GM18511 (cell line): ENCODE measurements around the gene GSE1.

Source experiments
- ATAC-seq: cut with Tn5 transposase; IDR thresholded peaks from one replicate; pipeline ENCODE4 v1.9.1; 2021; ENCODE audit warnings: mild to moderate bottlenecking, moderate library complexity; ENCODE audit not compliant: unreplicated experiment

GSE1 gene

DNA sequence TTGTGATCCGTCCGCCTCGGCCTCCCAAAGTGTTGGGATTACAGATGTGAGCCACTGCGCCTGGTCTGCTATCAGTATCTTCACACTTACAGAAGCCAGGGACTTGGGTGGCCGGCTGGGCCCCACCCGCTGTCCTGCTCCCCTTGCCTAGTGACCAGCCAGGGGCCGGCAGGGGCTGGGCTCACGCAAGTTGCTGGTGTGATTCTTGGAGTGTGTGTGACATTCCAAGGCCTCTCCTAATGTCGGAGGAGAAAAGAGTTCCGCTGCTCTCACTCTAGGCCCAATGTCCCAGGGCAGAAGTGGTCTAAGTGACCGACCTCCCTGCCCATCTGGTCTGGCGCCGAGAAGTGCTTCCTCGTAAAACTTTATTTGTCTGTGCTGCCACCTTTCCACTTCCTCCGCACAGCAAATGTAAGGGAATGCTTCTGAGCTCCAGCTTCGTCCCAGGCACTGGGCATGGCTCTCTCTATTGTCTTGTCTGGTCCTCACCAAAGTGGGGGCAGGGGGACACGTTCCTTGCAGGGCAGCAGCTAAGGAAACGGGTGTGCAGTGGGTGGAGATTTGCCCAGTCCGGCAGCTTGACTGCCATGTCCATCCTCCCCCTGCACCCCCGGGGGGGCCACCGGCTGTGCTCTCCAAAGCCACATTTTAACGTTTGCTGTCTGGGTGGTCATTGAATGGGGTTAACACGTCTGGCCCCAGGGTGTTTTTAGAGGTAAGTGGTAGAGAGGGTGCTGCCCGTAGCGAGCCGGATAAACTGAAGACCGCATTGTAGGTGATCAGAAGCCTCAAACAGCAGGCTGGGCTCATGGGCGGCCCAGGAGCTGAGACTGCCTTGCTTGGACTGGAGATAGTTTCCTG, 7.8 kb upstream of the GSE1 start:
- ATAC-seq, result no peak

DNA sequence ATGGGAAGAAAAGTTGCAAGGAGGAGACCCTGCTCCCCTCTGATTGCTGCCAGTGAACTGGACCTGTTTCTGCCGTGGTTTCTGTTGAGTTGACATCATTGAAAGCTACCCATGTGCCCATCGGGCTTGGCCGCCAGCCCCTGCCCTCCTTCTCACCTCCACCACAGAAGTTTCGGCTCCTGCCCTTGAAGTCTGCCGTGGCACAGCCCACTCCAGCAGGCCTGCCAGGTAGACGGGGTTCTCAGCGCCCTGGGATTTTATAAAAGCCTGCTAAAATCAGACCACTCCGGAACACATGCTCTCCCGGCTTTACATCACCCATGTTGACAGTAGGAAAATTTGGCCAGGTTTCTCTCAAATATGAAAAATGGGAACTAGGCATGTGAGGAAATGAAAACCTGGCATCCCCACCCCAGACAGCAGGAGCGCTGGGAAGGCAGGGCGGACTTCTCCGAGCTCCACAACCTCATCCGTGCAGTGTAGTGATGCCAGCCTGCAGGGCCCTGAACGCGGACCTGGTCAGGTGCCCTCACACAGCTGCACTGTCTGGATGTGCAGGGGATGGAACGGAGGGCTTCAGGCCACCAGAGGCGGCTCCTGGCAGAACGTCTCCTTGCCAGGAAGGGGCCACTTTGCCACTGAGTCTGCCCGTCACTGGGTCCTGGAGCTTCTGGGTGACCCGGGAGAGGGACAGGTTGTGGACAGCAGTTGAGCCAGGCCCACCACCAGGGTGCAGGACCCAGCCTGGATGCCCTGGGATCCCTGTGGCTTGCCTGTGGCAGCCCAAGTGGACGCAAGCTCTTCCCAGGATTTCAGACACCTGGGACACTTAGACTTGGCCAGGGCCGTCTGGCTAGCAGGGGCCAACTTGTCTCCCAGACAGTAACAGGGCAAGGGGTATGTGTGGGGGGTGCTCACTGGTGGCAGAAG, 6.9 kb upstream of the GSE1 start:
- ATAC-seq, result no peak

DNA sequence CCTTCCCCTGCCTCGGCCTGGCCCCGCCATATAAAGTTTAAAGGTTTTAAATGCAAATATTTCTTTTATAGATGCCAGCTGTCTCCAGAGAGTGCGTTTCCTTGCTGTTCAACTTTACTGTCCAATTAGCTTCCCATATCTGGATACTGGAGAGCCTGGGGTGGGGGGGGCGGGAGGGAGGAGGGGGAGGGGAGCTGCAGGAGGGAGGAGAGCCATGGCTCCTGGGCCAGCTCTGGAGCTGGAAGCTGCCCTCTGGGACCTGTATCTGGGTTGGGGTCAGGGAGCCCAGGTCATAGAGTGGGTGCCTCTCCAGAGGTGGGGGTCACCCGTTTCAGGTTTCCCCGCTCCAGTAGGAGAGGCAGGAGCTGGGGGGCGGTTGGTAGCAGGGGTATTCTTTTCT, 6.2 kb upstream of the GSE1 start:
- ATAC-seq, result no peak

DNA sequence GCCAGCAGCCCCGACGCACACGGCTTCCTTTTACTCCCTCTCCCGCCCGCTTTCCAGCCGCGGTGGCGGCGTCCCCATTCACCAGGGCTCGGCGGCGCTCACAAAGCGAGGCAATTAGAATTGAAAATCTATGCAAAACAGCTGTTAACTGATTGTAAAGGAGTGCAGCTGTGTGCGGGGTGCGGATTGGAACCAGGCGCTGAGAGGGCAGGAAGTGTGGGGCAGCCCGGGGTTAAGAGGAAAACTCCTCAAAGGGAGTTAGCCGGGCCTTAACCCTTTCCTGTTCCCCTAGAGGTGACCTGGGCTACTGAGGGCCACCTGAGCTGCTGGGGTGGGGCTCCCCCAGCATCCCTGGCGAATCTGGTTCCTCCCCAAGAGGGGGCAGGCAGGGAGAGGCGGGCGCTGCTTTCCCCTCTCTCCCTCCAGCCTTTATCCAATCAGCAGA, 5.8 kb upstream of the GSE1 start:
- ATAC-seq, result no peak

DNA sequence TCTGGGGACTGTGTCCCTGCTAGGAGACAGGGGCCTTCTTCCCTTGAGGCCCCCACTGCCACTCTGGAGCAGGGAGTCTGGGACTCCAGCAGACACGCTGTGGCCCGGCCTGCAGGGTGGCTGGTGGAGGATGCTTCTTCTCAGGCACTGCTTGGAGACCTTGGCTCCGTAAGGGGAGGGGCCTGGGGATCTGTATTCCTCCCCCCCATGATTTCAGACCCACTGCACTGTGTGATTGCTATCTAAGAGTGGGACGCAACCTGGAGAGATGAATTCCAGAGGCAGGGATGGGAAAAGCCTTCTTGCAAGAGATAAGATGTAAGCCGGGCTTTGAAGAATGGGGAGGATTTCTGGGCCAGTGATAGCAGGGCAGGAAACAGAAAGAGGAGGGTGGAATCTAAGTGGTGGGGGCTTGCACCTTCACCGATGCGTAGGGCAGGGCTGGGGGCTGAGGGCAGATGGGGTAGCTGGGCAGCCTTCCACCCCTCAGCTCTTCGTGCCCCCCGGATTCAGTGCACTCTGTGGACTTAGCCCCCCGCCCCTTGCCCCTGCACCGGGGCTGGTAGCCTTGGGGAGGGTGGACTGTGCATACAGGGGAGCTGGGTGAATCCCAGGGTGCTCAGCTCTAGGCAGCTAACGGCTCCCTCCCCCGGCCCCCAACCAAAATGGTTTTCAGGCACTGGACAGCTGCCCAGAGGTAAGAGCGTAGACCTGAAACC, 5.2 kb upstream of the GSE1 start:
- ATAC-seq, result no peak

DNA sequence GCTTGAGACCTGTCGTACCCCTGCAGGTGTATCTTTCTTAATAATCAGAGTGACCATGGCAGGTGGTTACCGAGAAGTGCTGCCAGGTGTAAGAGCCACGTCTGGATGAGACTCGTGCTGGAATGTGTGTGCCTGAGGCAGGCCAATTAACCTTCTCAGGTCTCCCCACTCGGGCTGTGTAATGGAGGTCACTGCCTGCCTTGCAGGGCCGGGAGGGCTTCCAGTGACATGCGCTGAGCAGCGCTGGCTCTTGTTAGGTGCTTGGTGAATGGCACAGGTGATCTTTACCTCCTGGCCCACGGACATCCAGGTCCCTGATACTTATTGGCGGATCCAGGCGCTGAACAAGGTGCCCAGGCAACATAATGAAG, 4.6 kb upstream of the GSE1 start:
- ATAC-seq, result no peak

DNA sequence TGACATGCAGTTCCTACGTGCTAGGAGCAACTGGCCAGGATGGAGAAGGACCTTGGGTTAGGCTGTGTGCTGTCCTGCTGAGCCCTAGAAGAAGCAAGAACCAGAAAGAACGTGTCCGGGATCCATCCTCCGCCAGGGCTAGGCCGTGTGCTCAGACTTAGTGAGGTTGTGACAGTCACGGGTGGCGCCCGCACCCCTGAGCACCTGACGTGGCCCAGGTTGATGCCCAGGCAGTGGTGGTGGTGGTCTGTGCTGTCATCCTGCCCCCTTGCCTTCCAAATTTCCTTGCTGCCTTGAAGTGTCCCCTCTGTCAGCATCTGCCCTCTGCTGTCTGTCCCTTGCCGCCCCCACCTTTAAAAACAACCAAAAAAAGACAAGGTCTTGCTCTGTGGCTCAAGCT, 4.2 kb upstream of the GSE1 start:
- no peak for ATAC-seq

DNA sequence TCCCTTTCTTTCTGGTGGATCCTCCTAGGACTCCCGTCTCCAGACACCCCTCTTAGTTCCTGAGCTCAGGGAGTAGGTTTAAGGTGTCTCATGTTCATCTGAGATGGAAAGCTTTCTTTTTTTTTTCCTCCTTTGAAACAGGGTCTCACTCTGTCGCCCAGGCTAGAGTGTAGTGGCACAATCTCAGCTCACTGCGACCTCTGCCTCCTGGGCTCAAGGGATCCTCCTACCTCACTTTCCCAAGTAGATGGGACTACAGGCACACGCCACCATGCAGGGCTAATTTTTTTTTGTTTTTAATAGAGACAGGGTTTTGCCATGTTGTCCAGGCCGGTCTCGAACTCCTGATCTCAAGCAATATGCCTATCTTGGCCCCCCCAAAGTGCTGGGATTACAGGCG, 3.6 kb upstream of the GSE1 start:
- ATAC-seq, result no peak

DNA sequence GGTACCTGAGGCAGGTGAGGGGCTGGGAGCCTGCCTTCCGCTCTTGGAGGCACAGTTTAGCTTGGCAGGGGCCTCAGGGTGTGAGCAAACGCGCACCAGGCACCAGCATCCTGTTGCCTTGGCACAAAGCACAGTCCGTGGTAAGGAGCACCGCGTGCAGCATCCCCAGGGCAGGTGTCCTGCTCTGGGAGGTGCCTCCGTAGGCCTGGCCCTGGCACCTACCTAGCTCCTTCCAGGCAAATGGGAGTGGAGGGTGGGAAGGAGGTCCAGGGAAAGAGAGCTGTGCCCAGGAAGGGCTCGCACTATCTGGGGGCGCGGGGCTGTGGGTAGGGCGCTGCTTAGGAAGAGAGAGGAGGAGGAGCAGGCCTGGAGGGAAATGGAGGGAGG, 3.1 kb upstream of the GSE1 start:
- no peak for ATAC-seq

DNA sequence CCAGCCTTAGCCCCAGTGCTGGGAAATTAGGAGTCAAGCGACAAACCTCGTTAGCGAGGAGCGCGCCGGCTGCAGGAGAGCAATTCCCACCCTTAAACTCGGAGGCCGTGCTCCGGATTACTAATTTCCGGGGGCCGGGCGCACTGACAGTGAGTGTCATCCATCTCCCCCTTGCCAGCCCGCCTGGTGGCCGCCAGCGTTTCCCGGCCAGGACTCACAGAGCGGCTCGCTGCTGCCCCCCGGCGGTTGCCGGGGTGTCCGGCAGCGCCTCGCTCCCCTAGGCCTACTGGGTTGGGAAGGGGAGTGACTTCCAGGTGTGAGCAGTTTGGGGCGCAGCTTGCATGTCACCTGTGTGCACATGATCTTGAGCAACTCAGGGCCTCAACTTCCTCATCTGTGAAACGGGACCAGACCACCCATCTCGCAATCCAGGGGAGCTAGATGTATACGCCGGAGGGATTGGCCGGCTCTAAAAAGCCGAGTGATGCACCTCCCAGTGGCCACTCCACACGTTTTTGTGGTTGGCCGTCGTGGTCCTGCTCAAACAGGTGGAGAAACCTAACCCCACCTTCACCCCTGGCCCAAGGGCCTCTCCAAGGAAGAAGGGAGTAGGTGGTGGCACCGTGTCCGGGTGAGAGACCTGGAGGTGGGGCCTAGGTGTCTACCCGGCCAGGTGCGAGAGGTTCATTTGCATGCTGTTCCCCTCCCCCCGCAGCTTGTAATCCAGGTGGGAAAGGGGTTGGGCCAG, 2.5 kb upstream of the GSE1 start:
- peak; percentile 32 for ATAC-seq

DNA sequence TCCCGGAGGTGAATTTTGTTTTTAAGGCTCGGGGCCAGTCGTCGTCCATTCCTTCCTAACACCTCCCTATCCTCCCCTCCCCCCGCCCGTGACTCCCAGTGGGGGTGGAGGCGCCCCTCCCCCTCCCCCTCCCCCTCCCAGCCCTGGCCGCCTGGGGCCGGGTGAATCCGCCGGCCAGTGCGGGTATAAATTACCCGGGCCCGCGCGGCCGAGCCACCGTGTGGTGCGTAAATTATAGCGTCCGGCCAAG, 2.0 kb upstream of the GSE1 start:
- ATAC-seq, result no peak

DNA sequence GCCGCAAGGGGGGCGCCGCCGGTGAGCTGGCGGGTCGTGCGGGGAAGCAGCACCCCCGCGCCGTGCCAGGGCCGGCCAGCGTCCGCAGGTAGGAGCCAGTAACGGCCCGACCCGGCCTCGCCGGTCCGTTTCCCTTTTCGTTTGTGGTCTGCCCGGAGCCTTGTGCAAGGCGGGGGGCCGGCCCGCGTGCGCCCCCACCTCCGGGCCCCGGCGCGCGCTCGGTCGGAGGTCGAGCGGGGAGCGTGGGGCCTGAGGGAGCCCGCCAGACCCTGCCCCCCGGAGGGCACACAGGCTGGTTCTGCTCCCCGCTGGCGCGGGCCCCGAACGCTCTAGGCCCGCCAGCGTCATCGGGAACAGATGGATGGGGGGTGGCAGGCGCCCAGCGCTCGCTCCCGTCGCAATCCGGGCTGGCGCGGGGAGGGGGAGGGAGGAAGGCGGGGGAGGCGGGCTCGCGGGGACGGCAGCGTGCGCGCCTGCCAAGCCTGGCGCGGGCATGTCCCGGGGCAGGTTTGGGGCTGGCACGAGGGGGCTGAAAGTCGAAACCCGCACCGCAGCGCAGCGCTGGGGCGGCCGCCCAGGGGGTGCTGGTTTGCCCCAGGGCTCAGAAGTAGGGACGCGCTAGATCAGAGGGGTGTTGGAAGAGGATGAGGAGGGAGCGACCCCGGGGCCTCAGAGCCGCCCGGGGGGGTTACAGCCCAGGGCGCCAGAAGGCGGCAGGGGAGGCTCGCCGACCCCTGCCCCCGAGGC, 1.5 kb upstream of the GSE1 start:
- ATAC-seq, result no peak

DNA sequence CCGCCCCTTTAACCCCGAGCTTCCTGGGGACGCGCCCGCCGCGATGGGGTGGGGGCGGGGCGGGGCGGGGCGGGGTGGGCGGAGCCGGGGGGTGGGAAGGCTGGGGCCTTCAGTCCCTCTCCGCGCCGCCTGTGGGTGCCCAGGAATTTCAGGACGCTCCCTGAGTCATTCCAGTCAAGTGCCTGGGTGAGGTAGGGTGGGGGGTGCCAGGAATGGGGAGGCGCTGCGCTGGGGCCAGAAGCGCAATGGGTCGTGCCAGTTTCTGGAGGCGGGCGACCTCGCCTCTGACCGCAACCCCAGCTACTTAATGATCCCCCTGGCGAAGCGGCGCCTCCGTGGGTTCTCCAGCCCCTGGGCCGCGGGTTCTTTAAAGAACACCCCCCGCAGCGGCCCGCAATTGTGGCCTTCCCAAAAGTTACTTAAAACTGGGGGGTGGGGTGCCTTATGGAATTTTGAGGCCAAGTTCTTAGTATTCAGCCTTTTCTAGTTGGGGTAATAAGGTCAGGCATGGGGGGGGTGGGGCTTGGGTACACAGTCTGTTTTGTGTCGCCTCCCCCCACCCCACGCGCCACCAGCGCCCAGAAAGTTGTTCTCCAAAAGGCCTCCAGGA, 826 bp upstream of the GSE1 start:
- ATAC-seq, result no peak

DNA sequence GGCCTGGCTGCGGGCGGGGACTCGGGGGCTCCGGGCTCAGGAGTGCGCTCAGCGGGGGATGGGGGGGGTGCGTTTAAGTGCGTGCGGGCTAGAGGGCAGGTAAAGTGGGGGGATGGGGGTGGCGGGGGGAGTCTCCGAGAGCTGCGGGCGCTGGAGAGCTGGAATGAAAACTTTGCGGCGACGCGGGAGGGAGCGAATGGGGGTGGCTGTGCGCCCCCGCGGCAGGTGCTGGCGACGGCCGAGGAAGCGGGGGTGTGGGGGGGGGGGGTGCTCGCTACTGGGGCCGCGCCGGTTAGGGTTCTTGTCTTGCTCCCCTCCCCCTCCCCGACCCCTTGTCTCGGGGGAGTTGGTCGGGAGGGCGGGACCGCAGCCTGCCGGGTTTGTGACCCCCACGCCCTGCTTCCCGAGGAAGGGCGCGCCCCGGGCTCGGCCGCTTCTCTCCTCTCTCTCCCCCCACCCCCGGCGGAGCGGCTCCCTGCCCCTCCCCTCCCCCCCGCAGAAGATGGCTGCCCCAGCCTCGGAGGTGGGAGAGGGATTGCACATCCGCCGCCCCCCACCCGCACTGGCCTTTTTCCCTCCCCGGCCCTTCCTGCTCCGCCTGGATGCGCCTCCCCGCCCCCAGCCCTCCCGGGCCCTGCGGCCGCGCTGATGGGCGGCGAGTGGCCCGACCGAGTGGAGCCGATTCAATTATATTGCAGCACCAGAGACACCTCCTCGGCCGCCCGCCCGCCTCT, 649 bp downstream of the GSE1 start:
- no peak for ATAC-seq

DNA sequence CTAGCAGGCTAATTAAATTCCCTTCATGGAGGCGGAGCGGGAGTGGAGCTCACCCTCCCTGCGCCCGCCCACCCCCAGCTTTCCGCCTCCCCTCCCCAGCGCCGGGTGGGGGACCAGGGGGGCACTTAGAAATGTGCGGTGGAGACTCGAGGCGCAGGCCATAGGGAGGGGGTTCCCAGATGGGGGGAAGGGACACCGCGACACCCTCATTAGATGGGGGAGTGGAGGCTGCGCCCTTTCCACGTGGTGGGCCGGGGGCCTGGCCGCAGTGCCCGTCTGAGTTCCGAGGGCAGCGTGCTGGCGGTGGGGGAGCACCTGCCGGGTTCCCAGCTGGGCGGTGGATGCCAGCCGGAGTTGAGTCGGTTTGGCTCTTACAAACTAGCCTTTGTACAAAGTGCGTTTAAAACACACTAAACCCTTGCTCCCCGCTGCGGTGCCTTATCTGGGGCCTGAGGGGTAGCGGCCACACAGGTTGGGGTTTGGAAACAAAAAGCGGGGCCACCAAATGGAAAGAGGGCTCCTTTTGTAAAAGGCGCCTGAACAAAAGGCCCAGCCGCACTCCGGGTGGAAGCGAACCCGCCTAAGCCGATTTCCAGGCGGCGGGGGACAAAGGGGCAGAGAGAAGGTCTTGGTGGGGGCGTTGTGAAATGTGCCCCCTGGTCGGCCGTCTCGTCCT, 1.4 kb downstream of the GSE1 start:
- no peak for ATAC-seq

DNA sequence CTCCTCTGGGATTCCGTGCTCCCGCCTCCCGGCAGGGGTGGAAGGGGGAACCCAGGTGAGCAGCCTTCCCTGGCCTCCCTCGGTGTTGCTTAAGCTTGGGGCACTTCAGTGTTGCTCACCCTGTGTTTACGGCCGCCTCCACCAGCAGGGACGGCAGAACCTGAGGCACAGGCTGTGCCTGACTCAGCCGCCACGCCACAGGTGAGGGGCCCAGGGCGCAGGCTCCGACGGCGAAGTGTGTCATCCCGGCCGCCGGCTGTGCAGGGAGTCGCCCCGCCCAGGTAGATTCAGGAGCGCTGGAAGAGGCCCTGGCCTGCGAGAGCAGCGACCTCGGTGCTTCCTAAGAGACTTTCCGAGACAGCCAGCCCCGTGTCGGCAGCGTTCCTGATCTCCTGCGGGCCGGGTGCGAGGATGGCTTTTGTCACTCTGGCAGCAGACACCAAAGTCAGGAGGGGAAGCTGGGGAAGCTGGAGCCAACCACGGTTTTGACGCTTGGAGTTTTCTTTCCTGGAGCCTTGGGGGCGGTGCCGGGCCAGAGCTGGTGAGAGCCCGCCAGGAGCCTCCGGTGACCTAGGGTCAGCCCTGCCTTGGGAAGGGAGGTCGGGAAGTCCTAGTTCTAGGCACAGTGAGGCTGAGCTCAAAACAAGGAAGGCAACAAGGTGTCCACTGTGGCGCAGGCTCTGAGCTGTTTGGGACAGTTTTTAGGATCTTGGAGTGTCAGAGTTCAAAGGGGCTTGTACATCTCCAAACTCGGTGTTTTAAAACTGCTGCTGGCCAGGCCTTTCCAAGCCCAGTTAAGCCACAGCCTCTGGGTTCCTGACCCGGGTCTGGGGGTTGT, 2.1 kb downstream of the GSE1 start:
- ATAC-seq, result no peak

DNA sequence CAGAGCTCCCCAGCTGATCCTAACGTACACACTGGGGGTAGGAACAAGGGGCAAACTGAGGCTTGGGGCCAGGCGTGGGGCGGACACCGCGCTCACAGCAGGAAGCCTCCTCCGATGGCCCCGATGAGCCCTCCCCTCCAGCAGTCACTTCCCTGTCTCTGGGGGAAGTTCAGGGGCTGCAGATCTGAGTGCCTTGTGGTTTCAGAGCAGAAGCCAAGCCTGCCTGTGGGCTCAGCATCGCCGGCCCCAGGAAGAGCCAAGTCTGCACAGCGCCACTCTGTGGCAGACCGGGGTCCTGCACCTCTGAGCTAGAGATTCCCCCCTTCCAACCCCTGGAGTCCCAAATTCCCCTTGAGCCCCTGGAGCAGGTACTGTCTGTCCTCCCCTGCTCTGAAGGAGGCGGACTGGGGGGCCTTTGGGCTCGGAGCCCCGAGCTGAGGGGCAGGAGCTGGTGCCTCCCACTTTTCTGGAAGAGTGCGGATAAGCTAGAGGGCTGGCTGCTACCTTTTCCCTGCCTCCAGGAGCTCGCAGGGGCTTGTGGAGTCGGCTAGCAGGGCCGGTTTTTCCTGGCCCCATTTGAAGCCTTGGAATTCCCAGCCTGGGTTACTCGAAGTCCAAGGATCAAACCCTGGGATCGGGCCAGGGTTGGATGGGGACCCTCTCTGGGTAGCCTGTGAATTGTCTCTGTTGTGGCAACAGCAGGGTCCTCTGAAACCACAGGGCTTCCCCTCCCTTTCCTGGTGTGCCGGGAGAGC, 2.9 kb downstream of the GSE1 start:
- ATAC-seq, result peak; percentile 43
